Heart left ventricle (tissue), 16 donors: ENCODE data around the gene CENPP. TPM values are rescaled to one million over a fixed set of nuclear protein-coding genes. Genes with fewer than 3 reads are reported as not detected.

Experiments
- ATAC-seq, 4 donors: fragments of 200-7000 bp; cut with Tn5 transposase; one replicate each; pipeline ENCODE4 v1.9.1; 2020 to 2022; ENCODE audit warnings: moderate library complexity in 4 of 4, mild to moderate bottlenecking in 3 of 4, moderate number of reproducible peaks in 1 of 4
- DNase-seq, 5 donors: peaks; one replicate each; pipeline ENCODE4 v3.0.0-alpha.2; 2020
- H3K27ac ChIP-seq, 12 donors: fragments of 200-600 bp; sonication (generic) in 4 of 12; one replicate each; pipeline versions ENCODE4 v1.5.0 to v1.8.0; 2016 to 2022; ENCODE audit warnings: mild to moderate bottlenecking in 2 of 12
- H3K27me3 ChIP-seq, 9 donors: fragments of 200-600 bp; sonication (generic) in 2 of 9; one replicate each; pipeline versions ENCODE4 v1.5.1 to v1.8.0; 2016 to 2022; ENCODE audit warnings: mild to moderate bottlenecking in 3 of 9
- H3K36me3 ChIP-seq, 9 donors: fragments of 200-600 bp; sonication (generic) in 2 of 9; one replicate each; pipeline versions ENCODE4 v1.5.0 to v1.8.0; 2018 to 2022; ENCODE audit warnings: mild to moderate bottlenecking in 2 of 9
- H3K4me1 ChIP-seq, 12 donors: fragments of 200-600 bp; sonication (generic) in 4 of 12; one replicate each; pipeline versions ENCODE4 v1.5.0 to v1.8.0; 2016 to 2022; ENCODE audit warnings: mild to moderate bottlenecking in 3 of 12
- H3K4me3 ChIP-seq, 12 donors: fragments of 200-600 bp; sonication (generic) in 4 of 12; one replicate each; pipeline versions ENCODE4 v1.5.0 to v1.8.0; 2017 to 2022; ENCODE audit warnings: mild to moderate bottlenecking in 9 of 12, moderate library complexity in 4 of 12
- H3K9me3 ChIP-seq, 12 donors: fragments of 200-600 bp; sonication (generic) in 4 of 12; one replicate each; pipeline versions ENCODE4 v1.5.0 to v1.8.0; 2016 to 2022; ENCODE audit warnings: mild to moderate bottlenecking in 1 of 12
- POLR2A ChIP-seq, 2 donors: fragments of 450-650 bp; IDR thresholded peaks; one replicate each; pipeline ENCODE4 v1.6.1; 2017; ENCODE audit warnings: antibody characterized with exemption in 2 of 2, mild to moderate bottlenecking in 2 of 2, moderate library complexity in 2 of 2
- WGBS, 4 donors: extraction: QIAGEN DNeasy Blood & Tissue Kit in 2 of 4; methylation state at CpG; one replicate each; pipeline versions ENCODE4 v1.1.5 to v1.1.7; 2013 to 2018; 5-methylcytosine and 5-hydroxymethylcytosine counted together
- intact Hi-C, 10 donors: fragments of 100-400 bp; cut with DNase I; formaldehyde crosslinking; loops; one replicate each; pipeline versions ENCODE4 v1.11.1 to v1.14.2; 2022
- polyA plus RNA-seq, 2 donors: library from polyadenylated mRNA; stranded (reverse); fragments of 200-250 nt; gene quantifications; one replicate each; pipeline ENCODE4 v1.2.3, GENCODE V29; 2013
- total RNA-seq, 9 donors: library from RNA; depleted of rRNA in 2 of 9; stranded (reverse); fragments of >200 nt in 2 of 9; fragmentation: NEBNext Ultra II Directional in 3 of 9; extraction: Animal tissue kit (Norgen Biotek cat#: 25700) in 3 of 9; gene quantifications; one replicate each; pipeline versions ENCODE4 v1.1.0 to v1.2.4, GENCODE V29; 2016 to 2023
- TF ChIP-seq, protein P1 (sequence below), 12 donors: fragments of 200-600 bp; sonication (generic) in 4 of 12; IDR thresholded peaks; one replicate each; pipeline versions ENCODE4 v1.5.0 to v1.8.0; 2018 to 2022; ENCODE audit warnings: antibody characterized with exemption in 12 of 12, mild to moderate bottlenecking in 5 of 12
- donor health status: ischemic (EF 13 %, LVEDD 7.1; RV severe dilation, severe dysfunction).
- donor health status: healthy with polysubstance abuse.
- donor health status: DM: no; HTN: yes; CAD: no.
- donor health status: DM: no; HTN: no; CAD: no.
- donor health status: ischemic (EF 25% LVEDD 6.9; RV normal size, moderate dysfunction).
- donor health status: ischemic (EF 25% LVEDD 5.7; RV mildly dilated, moderate dysfunction).
- donor health status: healthy.
- donor health status: DM: yes; HTN: yes; CAD: no.
- donor health status: ischemic (EF 35%, LVEDD 5.7; RV mildly dilated, moderate dysfunction).
- donor health status: nonischemic (EF 11% LVEDD 7.7; RV severe dilation, severe dysfunction).
- donor health status: DM: yes; HTN: yes; CAD: no.
- donor health status: PGD.
- donor health status: ischemic (EF 29% LVEDD 5.4; RV normal size, mild dysfunction).
- donor health status: nonischemic (EF 23%, LVEDD 6.1; RV moderate dilation, normal function).

CENPP gene
- total and polyA plus RNA-seq, 11 donors = 1.1 to 5.8 (median 2.4) TPM

- intact Hi-C loops = loop anchor here in 4 of 10 donors (10.0 kb wide), 3 partner anchors 153 to 337 kb away; no protein-coding TSS in a partner anchor
- Histone ChIP-seq H3K36me3 (peaks cover 0 to 68% (median 64%) of the 10 kb centered on the region in 9 donors), H3K27me3 (no peaks in the 10 kb centered on the region), H3K9me3 (no peaks in the 10 kb centered on the region), H3K4me1 (peaks cover 0 to 17% (median 11%) of the 10 kb centered on the region in 12 donors), H3K4me3 (no peak overlapping the region), H3K27ac (peak overlapping the region in 1 of 12 donors; percentile 38)
- TF ChIP-seq, protein P1, sequence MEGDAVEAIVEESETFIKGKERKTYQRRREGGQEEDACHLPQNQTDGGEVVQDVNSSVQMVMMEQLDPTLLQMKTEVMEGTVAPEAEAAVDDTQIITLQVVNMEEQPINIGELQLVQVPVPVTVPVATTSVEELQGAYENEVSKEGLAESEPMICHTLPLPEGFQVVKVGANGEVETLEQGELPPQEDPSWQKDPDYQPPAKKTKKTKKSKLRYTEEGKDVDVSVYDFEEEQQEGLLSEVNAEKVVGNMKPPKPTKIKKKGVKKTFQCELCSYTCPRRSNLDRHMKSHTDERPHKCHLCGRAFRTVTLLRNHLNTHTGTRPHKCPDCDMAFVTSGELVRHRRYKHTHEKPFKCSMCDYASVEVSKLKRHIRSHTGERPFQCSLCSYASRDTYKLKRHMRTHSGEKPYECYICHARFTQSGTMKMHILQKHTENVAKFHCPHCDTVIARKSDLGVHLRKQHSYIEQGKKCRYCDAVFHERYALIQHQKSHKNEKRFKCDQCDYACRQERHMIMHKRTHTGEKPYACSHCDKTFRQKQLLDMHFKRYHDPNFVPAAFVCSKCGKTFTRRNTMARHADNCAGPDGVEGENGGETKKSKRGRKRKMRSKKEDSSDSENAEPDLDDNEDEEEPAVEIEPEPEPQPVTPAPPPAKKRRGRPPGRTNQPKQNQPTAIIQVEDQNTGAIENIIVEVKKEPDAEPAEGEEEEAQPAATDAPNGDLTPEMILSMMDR (IDR thresholded peaks at IDR 0.05) = no peak
- TF ChIP-seq POLR2A (IDR thresholded peaks at IDR 0.05) = no peak
- 87 to 92% (median 89%) methylated on average over 3 of the region's 3 CpGs for WGBS, 4 donors
- DNase-seq (no peak), ATAC-seq (no peak)
Observed at GRCh38 chr9:92298036-92298435, 27.7 kb upstream of the CENPP start.

GRCh38 chr9:92299116-92299515 lies 26.6 kb upstream of the CENPP start:
- intact Hi-C loops = loop anchor here in 4 of 10 donors (10.0 kb wide), 3 partner anchors 154 to 336 kb away; no protein-coding TSS in a partner anchor
- TF ChIP-seq, protein P1 (IDR thresholded peaks at IDR 0.05) = no peak
- no peak for TF ChIP-seq POLR2A (IDR thresholded peaks at IDR 0.05)
- Histone ChIP-seq H3K27ac (no peak overlapping the region), H3K27me3 (no peaks in the 10 kb centered on the region), H3K4me1 (peaks cover 0 to 14% (median 9%) of the 10 kb centered on the region in 12 donors), H3K36me3 (peaks cover 0 to 79% (median 75%) of the 10 kb centered on the region in 9 donors), H3K9me3 (no peaks in the 10 kb centered on the region), H3K4me3 (no peak overlapping the region)
- ATAC-seq (no peak), DNase-seq (no peak)
- 71 to 87% (median 78%) methylated on average over 1 of the region's 1 CpG for WGBS, 4 donors

GRCh38 chr9:92300936-92301335 lies 24.8 kb upstream of the CENPP start:
- no peak for ATAC-seq
- TF ChIP-seq, protein P1 (IDR thresholded peaks at IDR 0.05) = no peak
- TF ChIP-seq POLR2A (IDR thresholded peaks at IDR 0.05) = no peak
- WGBS, 4 donors = 80 to 87% (median 84%) methylated on average over 1 of the region's 1 CpG
- Histone ChIP-seq H3K4me1 (peaks cover 0 to under 1% (median 0%) of the 10 kb centered on the region in 12 donors), H3K27me3 (no peaks in the 10 kb centered on the region), H3K27ac (no peak overlapping the region), H3K36me3 (peaks cover 0 to 97% (median 93%) of the 10 kb centered on the region in 9 donors), H3K4me3 (no peak overlapping the region), H3K9me3 (no peaks in the 10 kb centered on the region)
- no peak for DNase-seq
- intact Hi-C loops = loop anchor here in 1 of 10 donors (1.0 to 10.0 kb wide), 2 partner anchors 12 to 46 kb away; no protein-coding TSS in a partner anchor

DNA sequence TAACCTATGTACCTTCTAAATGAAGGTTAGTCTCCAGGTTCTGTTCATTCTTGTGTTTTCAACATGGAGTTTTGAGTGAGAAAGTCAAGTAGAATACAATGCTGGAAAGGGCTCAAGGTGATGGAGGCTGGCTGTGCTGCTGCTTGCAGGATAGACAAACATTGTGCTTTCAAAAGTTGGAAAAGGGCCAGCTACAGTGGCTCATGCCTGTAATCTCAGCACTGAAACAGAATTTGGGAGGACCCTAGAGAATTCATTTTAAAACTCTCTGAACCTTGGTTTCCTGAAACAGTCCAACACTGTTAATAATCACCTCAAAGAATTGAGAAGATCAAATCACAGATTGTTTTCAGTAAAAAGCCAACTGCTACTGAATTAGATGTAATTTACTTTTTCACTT lies 16.9 kb upstream of the CENPP start:
- intact Hi-C loops = loop anchor here in 1 of 10 donors (10.0 kb wide), 1 partner anchor 54 kb away; no protein-coding TSS in a partner anchor
- Histone ChIP-seq H3K27me3 (no peaks in the 10 kb centered on the region), H3K9me3 (no peaks in the 10 kb centered on the region), H3K36me3 (peaks cover 0 to 91% (median 77%) of the 10 kb centered on the region in 9 donors), H3K4me1 (peaks cover 0 to 17% (median 11%) of the 10 kb centered on the region in 12 donors), H3K4me3 (no peak overlapping the region), H3K27ac (no peak overlapping the region)
- ATAC-seq = no peak
- no peak for DNase-seq
- TF ChIP-seq, protein P1 (IDR thresholded peaks at IDR 0.05) = no peak
- TF ChIP-seq POLR2A (IDR thresholded peaks at IDR 0.05) = no peak
